Uterus (tissue), 2 donors: ENCODE results near the gene GGTA1.

Experiments used
- CTCF ChIP-seq, 4 experiments: fragments of 200-600 bp in 2 of 4; fragments of 450-650 bp in 2 of 4; sonication (generic) in 2 of 4; IDR thresholded peaks; one replicate each; pipeline ENCODE4 v1.5.1; 2016 to 2019; ENCODE audit warnings: antibody characterized with exemption in 4 of 4, mild to moderate bottlenecking in 2 of 4, moderate library complexity in 1 of 4
- POLR2A ChIP-seq, 2 donors: fragments of 450-650 bp; IDR thresholded peaks; one replicate each; pipeline ENCODE4 v1.6.1; 2016; ENCODE audit warnings: antibody characterized with exemption in 2 of 2, mild to moderate bottlenecking in 1 of 2, moderate library complexity in 1 of 2

DNA sequence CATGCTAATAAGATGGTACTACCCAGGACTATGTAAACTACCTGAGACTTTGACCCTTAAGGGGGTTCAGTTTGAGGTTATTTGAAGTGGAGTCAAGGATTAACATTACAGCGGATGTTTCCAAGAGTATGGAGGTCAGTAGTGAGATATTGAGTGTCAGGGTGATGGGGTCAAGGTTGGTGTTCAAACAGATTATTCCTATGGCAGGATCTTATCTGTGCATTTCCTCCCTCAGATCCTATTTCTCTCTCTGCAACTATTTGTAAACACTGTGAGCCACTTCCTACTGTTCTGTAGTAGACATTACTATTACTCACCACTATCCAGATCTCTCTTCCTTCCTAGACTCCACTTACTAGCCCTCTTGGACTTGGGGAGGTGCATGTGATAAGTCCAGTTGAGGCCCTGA, 75.6 kb downstream of the GGTA1 start:
- TF ChIP-seq CTCF (IDR thresholded peaks at IDR 0.05) = no peak
- no peak for TF ChIP-seq POLR2A (IDR thresholded peaks at IDR 0.05)
